ENCODE measurements around the gene FAM168A. TPM values are rescaled to one million over a fixed set of nuclear protein-coding genes. Genes with fewer than 3 reads are reported as not detected.

FAM168A gene
- total and polyA plus RNA-seq, 10 of the 15 experiments (the other 5 are each of a cell fraction or from before 2014, with no cell fraction given), result 1.7 to 20.0 (median 10.0) TPM

- TF ChIP-seq KAT2A (conservative IDR thresholded peaks at IDR 0.05; ENCODE audit: control insufficient read depth, low read depth, low read length), result no peak
- no peak for TF ChIP-seq SRF (IDR thresholded peaks at IDR 0.05; ENCODE audit: low read depth in 2 of 2, low read length in 2 of 2)
- no peak for TF ChIP-seq STAT3 (IDR thresholded peaks at IDR 0.05; ENCODE audit: low read depth, low read length)
- TF ChIP-seq BRCA1 (IDR thresholded peaks at IDR 0.05; ENCODE audit: low read depth, low read length), result no peak
- TF ChIP-seq BMI1 (IDR thresholded peaks at IDR 0.05; ENCODE audit: borderline replicate concordance), result no peak
- no peak for TF ChIP-seq BACH1 (IDR thresholded peaks at IDR 0.05; ENCODE audit: borderline replicate concordance)
- no peak for TF ChIP-seq HSF1 (IDR thresholded peaks at IDR 0.05; ENCODE audit: low read depth, low read length)
- Histone ChIP-seq H3K27ac (ENCODE audit: control insufficient read depth, insufficient read depth) (no peak overlapping the region), H3K9ac (ENCODE audit: control insufficient read depth, insufficient read depth, low read length) (no peak overlapping the region), H3K4me3 (no peak overlapping the region), H3K27me3 (replicated peaks in 1 of 2; ENCODE audit: control insufficient read depth in 2 of 2, insufficient read depth in 2 of 2, low read length in 1 of 2) (no peaks in the 10 kb centered on the region), H3K4me2 (ENCODE audit: control insufficient read depth, insufficient read depth) (no peak overlapping the region), H3K9me3 (replicated peaks; ENCODE audit: control insufficient read depth, insufficient read depth, low read length) (no peaks in the 10 kb centered on the region), H4K20me1 (ENCODE audit: control insufficient read depth, insufficient read depth) (no peaks in the 10 kb centered on the region), H3K4me1 (ENCODE audit: control insufficient read depth, insufficient read depth, low read length) (peaks cover 3% of the 10 kb centered on the region; the same call in 1 of the 2 replicates), H3K36me3 (ENCODE audit: control insufficient read depth in 2 of 2, insufficient read depth in 2 of 2, low read length in 1 of 2) (no peaks in the 10 kb centered on the region), H3K79me2 (ENCODE audit: control insufficient read depth, insufficient read depth, low read length) (no peaks in the 10 kb centered on the region), H2AFZ (ENCODE audit: control insufficient read depth, low read depth, low read length) (no peak overlapping the region)
- in situ Hi-C loops (cut with MboI) (no loop called here), intact Hi-C loops (cut with micrococcal nuclease; ENCODE audit: unreplicated experiment) (no loop called here)
- ChIA-PET POLR2A (interaction anchor here (0.5 kb wide), 1 partner anchor 17 kb away, joined by 3 read pairs; no protein-coding TSS in a partner anchor), RAD21 (ENCODE audit: unreplicated experiment) (no interaction called here), CTCF (interaction anchor here (0.5 to 1.5 kb wide), 3 partner anchors 11 to 733 kb away, joined by 3 to 5 read pairs (median 5); no protein-coding TSS in a partner anchor), SMC1A (ENCODE audit: uncharacterized antibody, unreplicated experiment) (interaction anchor here (1.7 kb wide), 1 partner anchor 11 kb away, joined by 7 read pairs; no protein-coding TSS in a partner anchor)
- ATAC-seq, result no peak
- 100% methylated on average over 2 of the region's 2 CpGs for WGBS (ENCODE audit: insufficient coverage, insufficient replicate concordance, low lambda C conversion rate, missing lambda C conversion rate)
- BruUV-seq (replicated peaks), result no TSS peak
- no peak for FAIRE-seq
- no peak for DNase-seq (ENCODE audit: low read depth, low spot score)
Observed at GRCh38 chr11:73467505-73467904, 130.4 kb downstream of the FAM168A start.
